Prostate gland (tissue), 2 donors: ENCODE results near the gene CD180. TPM values are rescaled to one million over a fixed set of nuclear protein-coding genes. Genes with fewer than 3 reads are reported as not detected.
A peak's percentile ranks its signal among the peaks of the same experiment; 100 is the strongest.

Source experiments
- DNase-seq: peaks from one replicate; pipeline ENCODE4 v3.0.0-alpha.2; 2019; ENCODE audit warnings: low spot score
- H3K27ac ChIP-seq, 2 donors: fragments of 200-600 bp; sonication (generic); 2 replicates each; pipeline ENCODE4 v1.5.1; 2017 to 2019
- H3K27me3 ChIP-seq: fragments of 200-600 bp; sonication (generic); replicated peaks from 2 replicates; pipeline ENCODE4 v1.5.1; 2019; ENCODE audit not compliant: insufficient read depth
- H3K36me3 ChIP-seq, 2 donors: fragments of 200-600 bp; sonication (generic); 1 replicate in 1 of 2; 2 replicates in 1 of 2; pipeline versions ENCODE4 v1.5.1 to v1.8.1; 2017 to 2019
- H3K4me1 ChIP-seq: fragments of 200-600 bp; sonication (generic); replicated peaks from 2 replicates; pipeline ENCODE4 v1.5.1; 2019
- H3K4me3 ChIP-seq, 2 donors: fragments of 200-600 bp; sonication (generic); 2 replicates each; pipeline ENCODE4 v1.5.1; 2017 to 2019
- H3K9me3 ChIP-seq: fragments of 200-600 bp; sonication (generic); 2 replicates; pipeline ENCODE4 v1.5.1; 2017
- POLR2A ChIP-seq: fragments of 450-650 bp; IDR thresholded peaks from one replicate; pipeline ENCODE4 v1.6.1; 2016; ENCODE audit warnings: antibody characterized with exemption, mild to moderate bottlenecking
- POLR2AphosphoS5 ChIP-seq: sonication (generic); formaldehyde crosslinking; IDR thresholded peaks from one replicate; pipeline ENCODE4 v1.6.1; 2017; ENCODE audit warnings: antibody characterized with exemption
- whole genome bisulfite sequencing: methylation state at CpG from one replicate; pipeline ENCODE4 v1.1.5; 2018; 5-methylcytosine and 5-hydroxymethylcytosine counted together
- intact Hi-C: fragments of 100-400 bp; cut with DNase I; formaldehyde crosslinking; loops from one replicate; pipeline ENCODE4 v1.14.2; 2022
- total RNA-seq, 2 donors: library from RNA; depleted of rRNA; stranded (reverse); fragments of >200 nt; gene quantifications; one replicate each; pipeline ENCODE4 v1.1.0, GENCODE V29; 2016
- TF ChIP-seq, protein P1 (sequence below), 4 experiments: fragments of 200-600 bp in 2 of 4; fragments of 450-650 bp in 2 of 4; sonication (generic) in 2 of 4; IDR thresholded peaks; 1 replicate in 3 of 4; 2 replicates in 1 of 4; pipeline ENCODE4 v1.5.1; 2016 to 2019; ENCODE audit warnings: antibody characterized with exemption in 4 of 4, mild to moderate bottlenecking in 2 of 4, moderate library complexity in 2 of 4

Gene CD180
- total RNA-seq, 2 donors from 2014 or later: 0.18 to 0.68 TPM

DNA sequence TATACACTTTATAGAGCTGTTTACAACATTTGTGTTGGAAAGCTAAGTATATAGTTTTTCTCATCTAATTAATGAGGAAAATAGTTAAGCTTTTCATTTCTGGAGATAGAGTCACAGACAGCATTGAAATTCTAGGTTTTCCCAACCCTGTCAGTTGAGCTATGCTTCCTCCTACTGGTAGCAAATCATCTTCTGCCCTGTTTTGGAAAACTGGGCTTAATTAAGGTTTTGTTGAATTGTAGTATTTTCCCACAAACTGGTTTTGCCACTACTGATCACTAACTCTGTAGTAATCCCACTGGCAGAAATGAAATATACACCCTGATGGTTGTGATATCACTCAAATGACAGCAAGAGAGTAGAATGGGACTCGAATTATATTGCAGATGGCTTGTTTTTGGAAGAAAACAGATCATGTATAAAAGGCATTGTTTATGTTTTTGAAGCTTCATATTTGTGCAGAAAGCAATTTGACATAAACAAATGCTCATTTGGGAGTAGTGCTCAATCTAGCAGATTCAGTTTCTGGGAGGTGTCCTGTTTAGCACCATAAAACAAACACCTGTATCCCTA lies 46.6 kb downstream of the CD180 start:
- no peak overlapping the region for H3K27ac ChIP-seq
- intact Hi-C loops: loop anchor here (2.0 to 5.0 kb wide), 2 partner anchors 163 to 335 kb away; no protein-coding TSS in a partner anchor
- TF ChIP-seq POLR2A: no peak
- TF ChIP-seq, protein P1, sequence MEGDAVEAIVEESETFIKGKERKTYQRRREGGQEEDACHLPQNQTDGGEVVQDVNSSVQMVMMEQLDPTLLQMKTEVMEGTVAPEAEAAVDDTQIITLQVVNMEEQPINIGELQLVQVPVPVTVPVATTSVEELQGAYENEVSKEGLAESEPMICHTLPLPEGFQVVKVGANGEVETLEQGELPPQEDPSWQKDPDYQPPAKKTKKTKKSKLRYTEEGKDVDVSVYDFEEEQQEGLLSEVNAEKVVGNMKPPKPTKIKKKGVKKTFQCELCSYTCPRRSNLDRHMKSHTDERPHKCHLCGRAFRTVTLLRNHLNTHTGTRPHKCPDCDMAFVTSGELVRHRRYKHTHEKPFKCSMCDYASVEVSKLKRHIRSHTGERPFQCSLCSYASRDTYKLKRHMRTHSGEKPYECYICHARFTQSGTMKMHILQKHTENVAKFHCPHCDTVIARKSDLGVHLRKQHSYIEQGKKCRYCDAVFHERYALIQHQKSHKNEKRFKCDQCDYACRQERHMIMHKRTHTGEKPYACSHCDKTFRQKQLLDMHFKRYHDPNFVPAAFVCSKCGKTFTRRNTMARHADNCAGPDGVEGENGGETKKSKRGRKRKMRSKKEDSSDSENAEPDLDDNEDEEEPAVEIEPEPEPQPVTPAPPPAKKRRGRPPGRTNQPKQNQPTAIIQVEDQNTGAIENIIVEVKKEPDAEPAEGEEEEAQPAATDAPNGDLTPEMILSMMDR (IDR thresholded peaks at IDR 0.05): peak in 3 of 4 experiments; percentile 34 to 51 (median 36)
- WGBS: 33% methylated on average over 1 of the region's 1 CpG
- H3K27me3 ChIP-seq: no peaks in the 10 kb centered on the region
- H3K4me3 ChIP-seq: no peak overlapping the region
- no peaks in the 10 kb centered on the region for H3K4me1 ChIP-seq
- H3K36me3 ChIP-seq: peaks cover 0 to 4% of the 10 kb centered on the region in 2 donors
- no peaks in the 10 kb centered on the region for H3K9me3 ChIP-seq
- no peak for DNase-seq

DNA sequence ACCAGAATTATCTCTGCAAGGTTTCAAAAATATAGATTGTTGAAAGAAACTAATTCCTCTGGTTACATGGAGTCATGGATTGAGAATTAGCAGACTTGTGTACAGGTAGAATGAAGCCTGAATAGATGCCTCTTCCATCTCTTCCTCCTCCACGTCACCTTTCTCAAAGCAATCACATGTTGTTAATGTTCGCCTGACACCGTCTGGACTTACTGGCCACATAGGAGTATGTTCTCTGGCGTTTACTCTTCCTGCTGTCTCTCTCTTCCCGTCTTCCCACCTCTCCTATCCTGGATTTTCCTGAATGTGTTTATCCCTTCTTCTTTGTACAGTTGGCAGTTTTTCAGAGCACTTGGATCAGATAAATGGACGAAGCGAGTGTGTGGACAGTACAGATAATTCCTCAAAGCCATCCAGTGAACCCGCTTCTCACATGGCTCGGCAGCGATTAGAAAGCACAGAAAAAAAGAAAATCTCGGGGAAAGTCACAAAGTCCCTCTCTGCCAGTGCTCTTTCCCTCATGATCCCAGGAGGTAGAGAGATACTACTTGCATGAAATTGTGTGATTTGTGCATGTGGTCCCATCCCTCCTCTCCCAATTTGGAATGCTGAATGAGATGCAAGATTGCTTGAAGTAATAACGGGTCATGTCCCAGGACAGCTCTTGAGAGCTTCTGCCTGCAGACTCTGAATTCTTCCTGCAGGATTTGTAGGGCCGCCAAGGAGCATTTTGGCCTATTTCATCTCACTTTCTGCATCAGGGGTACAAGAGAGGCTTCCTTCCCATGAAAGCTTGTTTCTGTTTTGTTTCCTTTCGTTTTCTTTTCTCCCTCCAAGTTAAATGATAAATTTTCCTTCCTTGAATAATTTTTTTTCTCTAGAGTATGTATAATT lies 47.3 kb downstream of the CD180 start:
- Histone ChIP-seq H3K9me3 (no peaks in the 10 kb centered on the region), H3K36me3 (peaks cover 0 to 8% of the 10 kb centered on the region in 2 donors), H3K27me3 (no peaks in the 10 kb centered on the region), H3K4me1 (no peaks in the 10 kb centered on the region), H3K27ac (no peak overlapping the region), H3K4me3 (no peak overlapping the region)
- DNase-seq: no peak
- intact Hi-C loops: loop anchor here (5.0 kb wide), 1 partner anchor 162 kb away; no protein-coding TSS in a partner anchor
- TF ChIP-seq, protein P1 (IDR thresholded peaks at IDR 0.05): no peak
- TF ChIP-seq POLR2AphosphoS5 (no peak), POLR2A (no peak)
- WGBS: 59% methylated on average over 14 of the region's 14 CpGs

DNA sequence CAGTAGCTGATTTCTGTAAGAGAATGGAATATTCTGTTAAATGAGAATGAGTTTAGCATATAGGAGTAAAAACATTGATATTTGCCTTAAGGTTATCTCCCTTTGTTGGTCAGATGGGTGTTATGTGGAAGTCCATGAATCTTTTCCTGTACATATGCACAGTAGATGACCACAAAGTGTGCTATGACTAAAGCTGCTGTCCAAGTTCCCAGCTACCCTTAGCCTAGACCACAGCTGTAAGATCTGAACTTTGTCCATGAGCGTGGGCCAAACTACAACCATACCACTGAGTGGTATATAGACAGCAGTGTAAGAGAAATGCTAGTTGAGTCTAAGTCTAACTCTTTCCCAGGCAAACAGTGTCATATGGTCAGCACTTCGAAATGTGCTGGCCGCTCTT lies 48.8 kb downstream of the CD180 start:
- Histone ChIP-seq H3K27me3 (no peaks in the 10 kb centered on the region), H3K9me3 (no peaks in the 10 kb centered on the region), H3K27ac (no peak overlapping the region), H3K4me3 (no peak overlapping the region), H3K36me3 (peaks cover 0 to 8% of the 10 kb centered on the region in 2 donors), H3K4me1 (no peaks in the 10 kb centered on the region)
- 91% methylated on average over 3 of the region's 3 CpGs for WGBS
- intact Hi-C loops: loop anchor here (5.0 kb wide), 1 partner anchor 160 kb away; no protein-coding TSS in a partner anchor
- DNase-seq: no peak
- TF ChIP-seq, protein P1 (IDR thresholded peaks at IDR 0.05): no peak
- TF ChIP-seq POLR2AphosphoS5 (no peak), POLR2A (no peak)

DNA sequence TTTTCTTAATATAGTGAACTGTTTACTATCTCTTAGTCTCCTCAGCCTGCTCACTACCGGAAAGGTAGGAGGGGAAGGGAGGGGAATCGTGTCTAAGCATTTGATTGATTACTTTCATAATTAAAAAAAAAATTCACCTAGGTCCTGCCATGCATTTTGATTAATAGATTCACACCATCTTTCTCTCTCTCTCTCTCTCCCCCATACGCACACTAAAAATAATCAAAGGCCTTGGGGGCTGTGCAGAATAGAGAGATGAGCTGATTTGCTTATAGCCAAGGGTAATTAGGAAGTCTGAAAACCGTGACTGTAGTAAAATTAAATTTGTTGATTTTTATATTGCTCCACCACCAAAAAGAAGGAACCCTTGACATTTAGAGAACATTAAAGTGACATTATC lies 49.6 kb downstream of the CD180 start:
- H3K4me1 ChIP-seq: no peaks in the 10 kb centered on the region
- H3K27me3 ChIP-seq: no peaks in the 10 kb centered on the region
- 85% methylated on average over 4 of the region's 4 CpGs for WGBS
- H3K4me3 ChIP-seq: no peak overlapping the region
- no peak overlapping the region for H3K27ac ChIP-seq
- DNase-seq: no peak
- intact Hi-C loops: loop anchor here (5.0 kb wide), 1 partner anchor 160 kb away; no protein-coding TSS in a partner anchor
- TF ChIP-seq POLR2A (no peak), POLR2AphosphoS5 (no peak)
- TF ChIP-seq, protein P1 (IDR thresholded peaks at IDR 0.05): no peak
- peaks cover 0 to 8% of the 10 kb centered on the region in 2 donors for H3K36me3 ChIP-seq
- no peaks in the 10 kb centered on the region for H3K9me3 ChIP-seq
